Body of pancreas (tissue), 4 donors: ENCODE results near the gene ANGPTL4.

Experiments used
- CTCF ChIP-seq, 7 experiments: fragments of 450-650 bp in 4 of 7; fragments of 200-600 bp in 3 of 7; sonication (generic) in 3 of 7; IDR thresholded peaks; one replicate each; pipeline ENCODE4 v1.5.1; 2016 to 2019; ENCODE audit warnings: antibody characterized with exemption in 7 of 7
- POLR2A ChIP-seq, 3 donors: fragments of 450-650 bp; IDR thresholded peaks; one replicate each; pipeline ENCODE4 v1.6.1; 2016; ENCODE audit warnings: antibody characterized with exemption in 3 of 3, mild to moderate bottlenecking in 2 of 3

GRCh38 chr19:8355631-8356402, 8.1 kb upstream of the ANGPTL4 start:
- no peak for TF ChIP-seq CTCF (IDR thresholded peaks at IDR 0.05)
- TF ChIP-seq POLR2A (IDR thresholded peaks at IDR 0.05) = no peak
